AG09309 (cell line): ENCODE data around the gene MAP3K5.

Experiments used
- DNase-seq: peaks from one replicate; pipeline ENCODE4 v3.0.0-alpha.2; 2010; ENCODE audit warnings: low read depth
- H3K4me3 ChIP-seq: 2 replicates; pipeline ENCODE4 v1.5.1; 2011; ENCODE audit warnings: mild to moderate bottlenecking, low read depth, low read length, moderate library complexity; ENCODE audit not compliant: control insufficient read depth
- CTCF ChIP-seq: IDR thresholded peaks from 2 replicates; pipeline ENCODE4 v1.5.1; 2011; ENCODE audit warnings: mild to moderate bottlenecking, low read depth, low read length, inconsistent platforms; ENCODE audit not compliant: insufficient read depth, control insufficient read depth; ENCODE audit errors: missing control alignments

The MAP3K5 gene

GRCh38 chr6:136647363-136647852, 144.9 kb downstream of the MAP3K5 start:
- DNase-seq: no peak
- H3K4me3 ChIP-seq: no peak overlapping the region
- no peak for TF ChIP-seq CTCF

GRCh38 chr6:136646377-136646776, 145.9 kb downstream of the MAP3K5 start:
- no peak for TF ChIP-seq CTCF
- DNase-seq: no peak
- no peak overlapping the region for H3K4me3 ChIP-seq

- no peak overlapping the region for H3K4me3 ChIP-seq
- DNase-seq: no peak
- no peak for TF ChIP-seq CTCF
Measured at GRCh38 chr6:136644597-136644952, 147.7 kb downstream of the MAP3K5 start.

- DNase-seq: peak; percentile 52
- TF ChIP-seq CTCF: peak; percentile 94
- no peak overlapping the region for H3K4me3 ChIP-seq
Measured at GRCh38 chr6:136643850-136644596, 148.3 kb downstream of the MAP3K5 start.

- no peak overlapping the region for H3K4me3 ChIP-seq
- DNase-seq: no peak
- TF ChIP-seq CTCF: no peak
Measured at GRCh38 chr6:136641873-136642465, 150.3 kb downstream of the MAP3K5 start.

- TF ChIP-seq CTCF: no peak
- DNase-seq: no peak
- H3K4me3 ChIP-seq: no peak overlapping the region
Measured at GRCh38 chr6:136641166-136641565, 151.1 kb downstream of the MAP3K5 start.
